ENCODE results near the gene ADAMTS18.

Gene ADAMTS18

DNA sequence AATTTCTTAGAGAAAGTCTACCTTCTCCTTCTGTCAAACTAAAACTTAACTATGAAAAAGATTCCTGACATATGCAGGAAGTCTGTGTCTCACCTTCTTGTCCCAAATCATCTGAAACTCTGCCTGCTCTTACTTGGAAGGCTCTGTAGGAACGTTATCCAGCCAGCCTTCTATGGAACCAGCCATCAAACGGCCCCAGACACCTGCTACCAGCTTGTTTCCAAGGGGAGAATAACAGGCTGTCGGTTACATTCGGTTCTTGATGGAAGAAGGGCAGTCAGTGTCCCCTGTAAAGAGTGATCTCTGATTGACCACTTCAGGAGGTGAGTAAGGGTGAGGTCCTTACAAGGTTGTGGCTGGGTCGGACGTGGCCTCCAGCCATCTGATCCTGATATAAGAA is 1.7 kb downstream of the ADAMTS18 start:
- TF ChIP-seq, protein P1, sequence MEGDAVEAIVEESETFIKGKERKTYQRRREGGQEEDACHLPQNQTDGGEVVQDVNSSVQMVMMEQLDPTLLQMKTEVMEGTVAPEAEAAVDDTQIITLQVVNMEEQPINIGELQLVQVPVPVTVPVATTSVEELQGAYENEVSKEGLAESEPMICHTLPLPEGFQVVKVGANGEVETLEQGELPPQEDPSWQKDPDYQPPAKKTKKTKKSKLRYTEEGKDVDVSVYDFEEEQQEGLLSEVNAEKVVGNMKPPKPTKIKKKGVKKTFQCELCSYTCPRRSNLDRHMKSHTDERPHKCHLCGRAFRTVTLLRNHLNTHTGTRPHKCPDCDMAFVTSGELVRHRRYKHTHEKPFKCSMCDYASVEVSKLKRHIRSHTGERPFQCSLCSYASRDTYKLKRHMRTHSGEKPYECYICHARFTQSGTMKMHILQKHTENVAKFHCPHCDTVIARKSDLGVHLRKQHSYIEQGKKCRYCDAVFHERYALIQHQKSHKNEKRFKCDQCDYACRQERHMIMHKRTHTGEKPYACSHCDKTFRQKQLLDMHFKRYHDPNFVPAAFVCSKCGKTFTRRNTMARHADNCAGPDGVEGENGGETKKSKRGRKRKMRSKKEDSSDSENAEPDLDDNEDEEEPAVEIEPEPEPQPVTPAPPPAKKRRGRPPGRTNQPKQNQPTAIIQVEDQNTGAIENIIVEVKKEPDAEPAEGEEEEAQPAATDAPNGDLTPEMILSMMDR (IDR thresholded peaks at IDR 0.05; ENCODE audit: extremely low read depth, missing control alignments) = no peak
- DNase-seq (ENCODE audit: low spot score) = no peak

DNA sequence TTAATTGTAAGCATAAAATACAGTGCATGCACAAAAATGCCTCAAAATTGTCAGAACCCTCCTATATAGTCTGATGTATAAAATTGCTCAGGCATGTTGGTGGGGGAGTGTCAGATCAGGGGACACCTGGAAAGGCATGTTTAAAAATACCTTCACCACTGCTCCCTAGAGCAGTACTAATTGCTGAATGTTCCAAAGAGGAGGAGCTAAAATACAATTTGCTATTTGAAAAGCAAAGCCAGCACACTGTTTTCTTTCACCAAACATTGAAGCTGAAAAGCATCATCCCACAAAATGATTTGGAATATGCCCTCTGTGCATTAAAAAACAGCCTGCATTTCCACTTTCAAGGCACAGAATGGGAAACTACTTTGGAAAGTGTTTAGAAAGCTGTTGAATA is 2.6 kb downstream of the ADAMTS18 start:
- TF ChIP-seq, protein P1 (IDR thresholded peaks at IDR 0.05; ENCODE audit: extremely low read depth, missing control alignments) = no peak
- DNase-seq (ENCODE audit: low spot score) = no peak

DNA sequence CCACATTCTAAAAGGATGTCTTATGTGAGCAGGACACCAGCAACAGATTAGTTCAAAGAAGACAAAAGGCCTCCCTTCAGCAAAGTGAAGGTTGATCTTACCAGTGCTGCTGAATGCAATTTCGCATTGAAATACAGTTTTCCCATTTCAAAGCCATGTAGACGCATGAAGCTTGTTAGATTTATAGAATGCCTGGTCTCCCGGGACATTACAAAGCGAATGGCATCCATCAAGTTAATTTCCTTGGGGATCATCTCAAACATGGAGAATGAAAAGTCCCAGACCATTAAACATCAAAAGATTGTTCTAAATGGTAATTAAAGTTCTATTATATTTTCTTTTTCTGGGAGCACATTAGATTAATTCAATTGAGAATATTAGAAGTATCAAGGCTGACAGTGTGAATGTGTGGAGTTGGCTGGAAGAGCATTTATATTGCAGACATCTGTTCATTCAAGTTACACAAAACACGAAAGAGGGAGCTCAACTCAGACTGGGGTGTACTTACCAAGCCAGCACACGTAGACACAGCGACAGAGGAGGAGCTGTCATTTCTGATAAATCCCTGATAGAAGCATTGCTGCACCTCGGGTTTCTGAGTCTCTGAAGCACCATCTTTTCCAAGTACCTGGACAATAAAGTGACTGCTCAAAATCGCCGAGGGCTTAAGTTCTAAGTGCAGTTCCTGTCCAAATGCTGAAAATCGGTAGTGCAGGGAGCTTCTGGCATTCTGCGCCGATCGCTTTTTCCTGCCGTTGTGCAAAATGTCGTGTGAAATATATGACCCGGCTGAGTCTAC is 3.8 kb downstream of the ADAMTS18 start:
- TF ChIP-seq, protein P1 (IDR thresholded peaks at IDR 0.05; ENCODE audit: extremely low read depth, missing control alignments) = no peak
- DNase-seq (ENCODE audit: low spot score) = no peak

DNA sequence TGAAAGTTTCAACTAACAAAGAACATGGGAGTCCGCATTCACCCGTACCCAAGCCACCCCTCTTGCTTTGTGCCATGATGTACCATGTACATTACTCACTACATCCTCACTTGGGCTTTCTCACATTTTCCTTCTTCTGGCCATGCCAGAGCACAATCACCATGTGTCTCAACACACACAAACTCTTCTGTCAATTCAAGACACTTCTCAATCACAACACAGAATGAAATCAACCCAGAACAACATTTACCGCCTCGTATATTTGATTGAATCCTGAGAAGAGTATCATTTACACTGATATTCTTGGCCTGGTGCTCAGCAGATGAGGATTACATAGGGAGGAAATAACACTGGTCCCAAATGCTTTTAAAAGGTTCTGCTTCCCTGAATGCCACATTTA is 4.5 kb downstream of the ADAMTS18 start:
- TF ChIP-seq, protein P1 (IDR thresholded peaks at IDR 0.05; ENCODE audit: extremely low read depth, missing control alignments) = no peak
- no peak for DNase-seq (ENCODE audit: low spot score)

DNA sequence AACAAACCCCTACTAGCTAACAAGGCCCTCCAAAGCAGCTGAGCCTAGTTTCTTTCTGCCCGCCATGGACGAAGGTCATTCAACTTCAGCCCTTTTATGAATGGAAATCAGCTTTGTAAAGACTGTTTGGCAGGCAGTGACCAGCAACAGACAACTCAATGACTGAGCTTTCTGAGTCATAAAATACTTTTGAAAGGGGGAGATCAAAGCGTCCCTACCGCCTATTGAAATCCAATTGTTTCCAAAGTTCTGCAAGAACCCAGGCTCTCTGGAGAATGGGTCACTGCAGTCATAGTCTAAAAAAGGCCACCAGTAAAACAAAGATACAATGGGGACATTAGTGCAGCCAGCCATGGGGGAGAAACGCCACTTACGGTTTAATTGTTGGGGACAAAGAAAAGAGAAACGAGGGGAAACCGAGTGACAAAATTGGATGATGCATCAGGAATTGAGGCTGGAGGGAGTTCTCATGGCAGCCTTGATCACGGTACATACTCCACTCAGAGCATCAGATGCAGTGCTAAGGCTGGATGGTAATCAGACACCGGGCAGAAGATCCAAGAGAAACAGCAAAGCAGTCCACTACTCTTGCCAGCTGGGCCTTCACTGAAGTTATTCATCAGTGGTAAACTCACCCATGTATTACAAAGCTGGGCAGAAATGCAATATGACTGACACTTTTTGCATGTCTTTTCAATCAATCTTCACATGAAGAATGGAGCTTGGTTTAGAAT is 9.8 kb downstream of the ADAMTS18 start:
- TF ChIP-seq, protein P1 (IDR thresholded peaks at IDR 0.05; ENCODE audit: extremely low read depth, missing control alignments) = no peak
- DNase-seq (ENCODE audit: low spot score) = no peak

DNA sequence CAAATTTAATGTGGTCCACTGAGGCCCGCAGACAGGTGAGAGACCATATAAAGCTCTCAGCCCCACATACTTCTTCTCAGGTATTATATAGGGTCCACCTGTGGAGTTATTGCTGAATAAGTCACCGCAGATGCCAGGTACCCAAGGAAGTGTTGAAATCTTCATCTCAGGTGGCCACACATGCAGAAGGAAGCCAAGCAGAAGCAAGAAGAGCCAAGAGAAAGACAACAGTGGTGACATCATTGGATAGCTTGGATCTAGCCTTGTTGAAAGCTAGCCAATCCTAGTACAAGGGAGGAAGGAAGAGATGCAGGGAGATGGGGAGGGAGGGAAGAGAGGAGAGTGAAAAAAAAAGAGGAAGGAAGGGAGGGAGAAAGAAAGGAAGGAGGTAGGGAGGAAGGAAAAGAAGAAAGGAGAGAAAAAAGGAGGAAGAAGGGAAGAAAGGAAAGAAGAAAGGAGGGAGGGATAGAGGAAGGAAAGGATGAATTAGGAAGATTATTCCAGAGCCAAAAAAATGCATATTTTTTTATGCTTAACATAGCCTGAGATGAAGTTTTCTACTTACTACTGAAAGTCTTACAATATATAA is 12.5 kb downstream of the ADAMTS18 start:
- DNase-seq (ENCODE audit: low spot score) = no peak
- TF ChIP-seq, protein P1 (IDR thresholded peaks at IDR 0.05; ENCODE audit: extremely low read depth, missing control alignments) = no peak

DNA sequence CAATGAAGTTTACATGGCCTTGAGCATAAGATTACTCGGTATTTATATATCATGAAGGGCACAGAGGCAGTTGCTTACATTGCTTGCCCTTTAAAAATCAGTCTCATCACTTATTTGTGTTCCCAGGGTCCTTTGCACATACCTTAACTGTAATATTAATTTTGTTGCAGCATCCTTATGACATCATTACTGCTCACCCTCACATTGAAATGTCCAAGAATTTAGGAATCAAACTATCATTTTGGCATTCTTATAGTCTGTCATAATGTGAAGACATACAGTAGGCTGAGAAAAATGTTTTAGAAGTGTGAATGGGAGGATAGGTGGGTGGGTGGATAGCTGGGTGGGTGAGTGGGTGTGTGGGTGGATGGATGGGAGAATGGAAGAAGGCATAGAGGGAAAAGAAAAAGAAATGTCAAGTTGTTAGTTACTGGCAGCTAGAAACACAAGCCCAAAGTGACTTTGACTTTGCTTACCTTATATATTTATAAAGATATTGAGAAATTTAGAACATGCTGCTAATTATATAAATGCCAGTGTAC is 17.8 kb downstream of the ADAMTS18 start:
- DNase-seq (ENCODE audit: low spot score) = no peak
- TF ChIP-seq, protein P1 (IDR thresholded peaks at IDR 0.05; ENCODE audit: extremely low read depth, missing control alignments) = no peak

Measured in GM20000 (cell line).